ENCODE measurements around the gene THNSL1.

The THNSL1 gene

DNA sequence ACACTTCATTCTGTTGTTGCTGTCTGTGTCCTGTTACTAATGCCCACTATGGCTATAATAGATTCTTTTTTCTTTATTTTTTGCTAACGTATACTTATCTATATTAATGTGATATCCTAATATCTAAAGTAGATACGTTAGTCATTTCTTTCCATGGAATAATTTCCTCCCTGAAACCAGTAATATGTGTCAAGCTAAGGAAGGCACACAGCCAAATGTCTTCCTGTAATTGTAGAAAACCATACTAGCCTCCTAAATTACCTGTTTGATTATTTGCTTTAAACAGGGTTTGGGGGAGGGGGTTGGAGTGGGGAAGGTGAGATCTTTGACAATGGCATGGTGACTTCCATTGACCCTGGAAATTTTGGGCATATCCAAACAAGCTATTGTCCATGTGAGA, 56.4 kb downstream of the THNSL1 start:
- H3K4me3 ChIP-seq (ENCODE audit: low read length), result no peak overlapping the region
- TF ChIP-seq, protein P1, sequence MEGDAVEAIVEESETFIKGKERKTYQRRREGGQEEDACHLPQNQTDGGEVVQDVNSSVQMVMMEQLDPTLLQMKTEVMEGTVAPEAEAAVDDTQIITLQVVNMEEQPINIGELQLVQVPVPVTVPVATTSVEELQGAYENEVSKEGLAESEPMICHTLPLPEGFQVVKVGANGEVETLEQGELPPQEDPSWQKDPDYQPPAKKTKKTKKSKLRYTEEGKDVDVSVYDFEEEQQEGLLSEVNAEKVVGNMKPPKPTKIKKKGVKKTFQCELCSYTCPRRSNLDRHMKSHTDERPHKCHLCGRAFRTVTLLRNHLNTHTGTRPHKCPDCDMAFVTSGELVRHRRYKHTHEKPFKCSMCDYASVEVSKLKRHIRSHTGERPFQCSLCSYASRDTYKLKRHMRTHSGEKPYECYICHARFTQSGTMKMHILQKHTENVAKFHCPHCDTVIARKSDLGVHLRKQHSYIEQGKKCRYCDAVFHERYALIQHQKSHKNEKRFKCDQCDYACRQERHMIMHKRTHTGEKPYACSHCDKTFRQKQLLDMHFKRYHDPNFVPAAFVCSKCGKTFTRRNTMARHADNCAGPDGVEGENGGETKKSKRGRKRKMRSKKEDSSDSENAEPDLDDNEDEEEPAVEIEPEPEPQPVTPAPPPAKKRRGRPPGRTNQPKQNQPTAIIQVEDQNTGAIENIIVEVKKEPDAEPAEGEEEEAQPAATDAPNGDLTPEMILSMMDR (IDR thresholded peaks at IDR 0.05; ENCODE audit: insufficient read depth, low read depth, low read length, missing control alignments), result no peak
- no peak for DNase-seq (ENCODE audit: low read depth)

DNA sequence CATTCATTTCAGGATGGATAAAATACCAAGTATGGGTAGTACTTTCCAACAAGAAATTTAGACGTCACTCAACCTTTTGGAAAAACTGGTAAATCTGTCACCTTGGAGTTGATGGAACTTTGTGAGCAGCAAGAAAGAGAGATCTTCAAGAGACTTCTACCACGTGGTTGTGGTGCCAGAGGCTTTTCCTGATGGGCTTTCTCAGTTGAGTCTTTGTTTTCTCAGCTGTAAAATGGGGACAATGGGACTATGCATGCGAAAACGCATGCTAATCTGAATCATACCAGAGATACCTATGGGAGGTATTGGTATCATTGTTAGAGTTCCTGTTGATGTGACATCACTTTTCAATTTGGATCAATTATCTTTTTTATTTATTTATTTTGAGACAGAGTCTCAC, 59.4 kb downstream of the THNSL1 start:
- DNase-seq (ENCODE audit: low read depth), result no peak
- H3K4me3 ChIP-seq (ENCODE audit: low read length), result no peak overlapping the region
- TF ChIP-seq, protein P1 (IDR thresholded peaks at IDR 0.05; ENCODE audit: insufficient read depth, low read depth, low read length, missing control alignments), result no peak

Data from epithelial cell of esophagus (primary cell).